ENCODE results near the gene BSN.
A peak's percentile ranks its signal among the peaks of the same experiment; 100 is the strongest.
"Not testable (repeated sequence)": the region's sequence is repeated elsewhere in the genome, so short reads cannot be mapped to it uniquely, and the experiment has no call there.

Gene BSN

GRCh38 chr3:49568965-49569364, 14.7 kb downstream of the BSN start:
- no peak for DNase-seq
- TF ChIP-seq CTCF (IDR thresholded peaks at IDR 0.05; ENCODE audit: low read depth, low read length, missing control alignments) = no peak
- Histone ChIP-seq H3K4me3 (ENCODE audit: low read depth, low read length) (no peak overlapping the region), H3K27me3 (replicated peaks) (no peaks in the 10 kb centered on the region), H3K36me3 (replicated peaks) (no peaks in the 10 kb centered on the region), H3K27ac (no peak overlapping the region)
- in situ Hi-C loops (cut with HindIII; ENCODE audit: low pct_ligation_motif_present, low sequenced_read_pairs) = loop anchor here (25.0 kb wide), 1 partner anchor 93 kb away; the partner anchor contains the start of gene APEH

- no peaks in the 10 kb centered on the region for H3K36me3 ChIP-seq (replicated peaks)
- H3K4me3 ChIP-seq (ENCODE audit: low read depth, low read length) = no peak overlapping the region
- no peak for TF ChIP-seq CTCF (IDR thresholded peaks at IDR 0.05; ENCODE audit: low read depth, low read length, missing control alignments)
- DNase-seq = no peak
- no peaks in the 10 kb centered on the region for H3K27me3 ChIP-seq (replicated peaks)
- H3K27ac ChIP-seq = no peak overlapping the region
- in situ Hi-C loops (cut with HindIII; ENCODE audit: low pct_ligation_motif_present, low sequenced_read_pairs) = loop anchor here (25.0 kb wide), 1 partner anchor 92 kb away; the partner anchor contains the start of gene APEH
Observed at GRCh38 chr3:49570028-49570654, 15.9 kb downstream of the BSN start.

- Histone ChIP-seq H3K27ac (no peak overlapping the region), H3K27me3 (replicated peaks) (no peaks in the 10 kb centered on the region), H3K4me3 (ENCODE audit: low read depth, low read length) (no peak overlapping the region), H3K36me3 (replicated peaks) (no peaks in the 10 kb centered on the region)
- DNase-seq = no peak
- TF ChIP-seq CTCF (IDR thresholded peaks at IDR 0.05; ENCODE audit: low read depth, low read length, missing control alignments) = no peak
- in situ Hi-C loops (cut with HindIII; ENCODE audit: low pct_ligation_motif_present, low sequenced_read_pairs) = no loop called here
Observed at GRCh38 chr3:49582177-49582576, 27.9 kb downstream of the BSN start.

GRCh38 chr3:49585261-49585755, 31.0 kb downstream of the BSN start:
- H3K36me3 ChIP-seq (replicated peaks); H3K4me3 ChIP-seq (ENCODE audit: low read depth, low read length); in situ Hi-C loops (cut with HindIII; ENCODE audit: low pct_ligation_motif_present, low sequenced_read_pairs); H3K27me3 ChIP-seq (replicated peaks); DNase-seq; H3K27ac ChIP-seq: not testable (repeated sequence)

GRCh38 chr3:49591615-49592014, 37.3 kb downstream of the BSN start:
- no peak for DNase-seq
- TF ChIP-seq CTCF (IDR thresholded peaks at IDR 0.05; ENCODE audit: low read depth, low read length, missing control alignments) = no peak
- Histone ChIP-seq H3K36me3 (replicated peaks) (no peaks in the 10 kb centered on the region), H3K4me3 (ENCODE audit: low read depth, low read length) (no peak overlapping the region), H3K27me3 (replicated peaks) (no peaks in the 10 kb centered on the region), H3K27ac (no peak overlapping the region)
- in situ Hi-C loops (cut with HindIII; ENCODE audit: low pct_ligation_motif_present, low sequenced_read_pairs) = no loop called here

GRCh38 chr3:49593041-49593440, 38.8 kb downstream of the BSN start:
- TF ChIP-seq CTCF (IDR thresholded peaks at IDR 0.05; ENCODE audit: low read depth, low read length, missing control alignments) = no peak
- Histone ChIP-seq H3K4me3 (ENCODE audit: low read depth, low read length) (no peak overlapping the region), H3K27ac (no peak overlapping the region), H3K36me3 (replicated peaks) (no peaks in the 10 kb centered on the region), H3K27me3 (replicated peaks) (no peaks in the 10 kb centered on the region)
- in situ Hi-C loops (cut with HindIII; ENCODE audit: low pct_ligation_motif_present, low sequenced_read_pairs) = no loop called here
- peak; percentile 14 for DNase-seq

Measured in brain microvascular endothelial cell (primary cell).